Heart left ventricle (tissue), 13 donors: ENCODE results near the gene CASP8.

Experiments
- POLR2A ChIP-seq, 2 donors: fragments of 450-650 bp; IDR thresholded peaks; one replicate each; pipeline ENCODE4 v1.6.1; 2017; ENCODE audit warnings: antibody characterized with exemption in 2 of 2, mild to moderate bottlenecking in 2 of 2, moderate library complexity in 2 of 2
- TF ChIP-seq, protein P1 (sequence below), 12 donors: fragments of 200-600 bp; sonication (generic) in 4 of 12; IDR thresholded peaks; one replicate each; pipeline versions ENCODE4 v1.5.0 to v1.8.0; 2018 to 2022; ENCODE audit warnings: antibody characterized with exemption in 12 of 12, mild to moderate bottlenecking in 5 of 12
- donor health status: ischemic (EF 13 %, LVEDD 7.1; RV severe dilation, severe dysfunction).
- donor health status: DM: no; HTN: yes; CAD: no.
- donor health status: DM: no; HTN: no; CAD: no.
- donor health status: ischemic (EF 25% LVEDD 6.9; RV normal size, moderate dysfunction).
- donor health status: ischemic (EF 25% LVEDD 5.7; RV mildly dilated, moderate dysfunction).
- donor health status: ischemic (EF 35%, LVEDD 5.7; RV mildly dilated, moderate dysfunction).
- donor health status: nonischemic (EF 11% LVEDD 7.7; RV severe dilation, severe dysfunction).
- donor health status: DM: yes; HTN: yes; CAD: no.
- donor health status: PGD.
- donor health status: ischemic (EF 29% LVEDD 5.4; RV normal size, mild dysfunction).
- donor health status: nonischemic (EF 23%, LVEDD 6.1; RV moderate dilation, normal function).

DNA sequence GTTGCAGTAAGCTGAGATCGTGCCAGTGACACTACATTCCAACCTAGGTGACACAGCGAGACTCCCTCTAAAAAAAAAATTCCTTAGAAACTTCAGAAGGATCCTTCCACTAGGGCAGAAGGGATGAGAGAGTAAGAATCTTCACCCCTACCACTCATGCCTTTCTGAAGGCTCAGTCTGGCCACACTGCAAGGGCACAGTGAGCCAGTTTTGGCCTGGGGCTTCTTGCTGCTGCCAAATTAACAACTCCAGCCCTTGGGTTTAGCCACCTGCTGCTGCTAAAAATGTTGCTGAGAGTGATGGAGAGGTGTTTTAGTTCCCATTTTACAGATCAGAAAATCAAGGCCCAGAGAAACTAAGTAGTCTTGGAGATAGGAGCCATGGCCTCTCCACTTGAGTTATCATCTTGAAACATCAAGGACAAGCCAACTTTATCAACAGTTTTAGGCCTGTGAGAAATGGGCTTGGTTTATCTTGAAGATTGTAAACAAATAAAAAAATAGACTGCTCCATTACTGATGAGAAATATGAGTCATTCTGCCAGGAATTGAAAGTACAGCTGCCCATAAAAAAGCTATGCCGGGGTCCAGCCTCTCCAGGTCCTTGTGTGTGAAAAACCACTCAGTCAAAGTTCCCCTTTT lies 31.9 kb upstream of the CASP8 start:
- TF ChIP-seq, protein P1, sequence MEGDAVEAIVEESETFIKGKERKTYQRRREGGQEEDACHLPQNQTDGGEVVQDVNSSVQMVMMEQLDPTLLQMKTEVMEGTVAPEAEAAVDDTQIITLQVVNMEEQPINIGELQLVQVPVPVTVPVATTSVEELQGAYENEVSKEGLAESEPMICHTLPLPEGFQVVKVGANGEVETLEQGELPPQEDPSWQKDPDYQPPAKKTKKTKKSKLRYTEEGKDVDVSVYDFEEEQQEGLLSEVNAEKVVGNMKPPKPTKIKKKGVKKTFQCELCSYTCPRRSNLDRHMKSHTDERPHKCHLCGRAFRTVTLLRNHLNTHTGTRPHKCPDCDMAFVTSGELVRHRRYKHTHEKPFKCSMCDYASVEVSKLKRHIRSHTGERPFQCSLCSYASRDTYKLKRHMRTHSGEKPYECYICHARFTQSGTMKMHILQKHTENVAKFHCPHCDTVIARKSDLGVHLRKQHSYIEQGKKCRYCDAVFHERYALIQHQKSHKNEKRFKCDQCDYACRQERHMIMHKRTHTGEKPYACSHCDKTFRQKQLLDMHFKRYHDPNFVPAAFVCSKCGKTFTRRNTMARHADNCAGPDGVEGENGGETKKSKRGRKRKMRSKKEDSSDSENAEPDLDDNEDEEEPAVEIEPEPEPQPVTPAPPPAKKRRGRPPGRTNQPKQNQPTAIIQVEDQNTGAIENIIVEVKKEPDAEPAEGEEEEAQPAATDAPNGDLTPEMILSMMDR (IDR thresholded peaks at IDR 0.05): no peak
- no peak for TF ChIP-seq POLR2A (IDR thresholded peaks at IDR 0.05)
